DMS 273 (cell line): ENCODE data around the gene OR2B2.

Source experiments
- DNase-seq: peaks from one replicate; lab custom pipeline; 2025; ENCODE audit not compliant: unreplicated experiment; lab: John Stamatoyannopoulos, UW

OR2B2 gene

GRCh38 chr6:27867945-27868300, 44.3 kb downstream of the OR2B2 start:
- no peak for DNase-seq

DNA sequence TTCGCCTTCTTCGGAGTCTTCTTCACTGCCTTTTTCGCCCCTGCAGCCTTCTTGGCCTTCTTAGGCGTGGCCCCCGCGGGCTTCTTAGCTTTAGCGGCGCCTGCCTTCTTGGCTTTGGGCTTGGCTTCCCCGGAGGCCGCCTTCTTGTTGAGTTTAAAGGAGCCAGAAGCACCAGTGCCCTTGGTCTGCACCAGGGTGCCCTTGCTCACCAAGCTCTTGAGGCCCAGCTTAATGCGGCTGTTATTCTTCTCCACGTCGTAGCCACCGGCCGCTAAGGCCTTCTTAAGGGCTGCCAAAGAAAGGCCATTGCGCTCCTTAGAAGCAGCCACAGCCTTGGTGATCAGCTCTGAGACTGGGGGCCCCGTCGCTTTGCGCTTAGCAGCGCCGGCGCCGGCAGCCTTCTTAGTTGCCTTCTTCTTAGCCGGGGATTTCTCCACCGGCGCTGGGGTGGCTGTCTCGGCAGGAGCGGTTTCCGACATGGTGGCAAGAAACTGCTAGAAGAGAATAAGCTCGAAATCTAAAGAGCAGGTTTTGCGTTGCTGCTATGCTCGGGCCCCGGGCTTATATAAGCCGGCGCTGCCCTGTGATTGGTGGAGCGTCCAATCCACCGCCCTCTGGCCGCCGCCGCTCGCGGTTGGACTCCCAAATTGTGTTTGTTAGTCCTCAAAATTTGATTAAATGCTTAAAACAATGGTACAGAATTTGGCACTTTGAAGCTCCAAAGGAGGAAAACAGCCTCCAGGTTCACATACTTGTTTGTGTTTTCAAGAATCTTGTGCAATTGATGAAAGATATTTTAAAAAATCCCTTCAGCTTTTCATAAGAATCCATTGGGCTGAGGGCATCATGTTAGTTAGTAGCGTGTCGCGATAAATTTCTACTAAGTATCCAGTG, 44.9 kb downstream of the OR2B2 start:
- peak; percentile 57 for DNase-seq

GRCh38 chr6:27866357-27867050, 45.7 kb downstream of the OR2B2 start:
- peak; percentile 63 for DNase-seq

- peak; percentile 44 for DNase-seq
Observed at GRCh38 chr6:27865850-27866356, 46.3 kb downstream of the OR2B2 start.

DNA sequence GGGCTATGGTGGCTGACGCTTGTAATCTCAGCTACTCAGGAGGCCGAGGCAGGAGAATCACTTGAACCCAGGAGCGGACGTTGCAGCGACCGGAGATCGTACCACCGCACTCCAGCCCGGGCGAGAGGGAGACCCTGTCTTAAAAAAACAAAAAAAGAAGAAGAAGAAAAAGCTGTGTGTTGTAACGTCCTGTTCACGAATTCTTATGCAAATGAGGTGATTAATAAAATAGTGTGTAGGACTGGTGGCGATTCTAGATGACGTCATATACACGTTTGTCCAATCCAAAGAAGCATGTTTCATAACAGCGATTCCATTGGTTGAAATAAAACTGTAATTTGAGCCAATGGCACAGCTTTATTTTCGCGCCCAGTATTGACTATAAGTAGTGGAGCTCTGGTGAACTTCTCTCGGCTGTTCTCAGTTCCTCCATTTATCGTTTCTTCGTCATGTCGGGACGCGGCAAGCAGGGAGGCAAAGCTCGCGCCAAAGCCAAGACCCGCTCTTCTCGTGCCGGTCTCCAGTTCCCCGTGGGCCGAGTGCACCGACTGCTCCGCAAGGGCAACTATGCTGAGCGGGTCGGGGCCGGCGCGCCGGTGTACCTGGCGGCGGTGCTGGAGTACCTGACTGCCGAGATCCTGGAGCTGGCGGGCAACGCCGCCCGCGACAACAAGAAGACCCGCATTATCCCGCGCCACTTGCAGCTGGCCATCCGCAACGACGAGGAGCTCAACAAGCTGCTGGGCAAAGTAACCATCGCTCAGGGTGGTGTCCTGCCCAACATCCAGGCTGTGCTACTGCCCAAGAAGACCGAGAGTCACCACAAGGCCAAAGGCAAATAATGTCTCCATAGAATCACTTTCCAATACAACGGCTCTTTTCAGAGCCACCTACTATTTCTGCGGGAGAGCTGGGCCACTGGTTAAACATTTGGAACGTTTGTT, 47.0 kb downstream of the OR2B2 start:
- peak; percentile 93 for DNase-seq

GRCh38 chr6:27863962-27864905, 48.0 kb downstream of the OR2B2 start:
- no peak for DNase-seq

- no peak for DNase-seq
Observed at GRCh38 chr6:27862396-27863066, 49.7 kb downstream of the OR2B2 start.

- DNase-seq: no peak
Observed at GRCh38 chr6:27861861-27862260, 50.3 kb downstream of the OR2B2 start.

DNA sequence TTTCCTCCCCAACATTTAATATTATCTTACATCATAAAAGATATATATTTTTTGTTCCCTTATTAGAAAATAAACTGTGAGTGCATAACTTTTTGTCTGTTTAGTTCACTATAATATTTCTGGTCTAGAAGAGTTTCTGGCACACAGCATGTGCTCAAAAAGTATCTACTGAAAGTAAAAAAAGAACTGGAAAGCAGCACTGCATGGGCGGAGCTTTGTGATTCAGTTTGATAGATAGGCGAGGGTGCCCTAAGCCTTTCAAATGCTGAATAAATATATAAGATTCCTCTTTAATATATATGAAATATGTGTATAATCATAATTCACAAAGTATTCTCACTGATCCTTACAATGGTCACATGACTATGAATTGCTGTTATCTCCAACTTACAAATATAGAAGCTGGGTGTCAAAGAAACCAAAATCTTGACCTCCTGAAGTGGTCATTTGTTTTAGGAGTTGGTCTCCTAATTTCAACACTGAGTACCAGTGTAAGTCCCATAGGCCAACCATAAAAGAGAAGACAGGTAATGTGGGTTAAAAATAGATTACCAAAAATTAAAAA, 50.8 kb downstream of the OR2B2 start:
- no peak for DNase-seq
